Activated naive CD4-positive, alpha-beta T cell treated with anti-CD3 and anti-CD28 coated beads, Interleukin-2, amount 10 ng/mL, durations not matched to agents 7 days and 5 days (primary cell): ENCODE results near the gene DCP2.
A peak's percentile ranks its signal among the peaks of the same experiment; 100 is the strongest.

Source experiments
- CTCF ChIA-PET: fragments of 350-600 bp; sonication (Branson Sonifier 250); formaldehyde crosslinking; loops from one replicate; lab custom pipeline; 2021; ENCODE audit warnings: antibody characterized with exemption; lab: Charles Lee
- DNase-seq: peaks from one replicate; pipeline ENCODE4 v3.0.0-alpha.2; 2020
- H3K27ac Mint-ChIP-seq: one replicate; pipeline ENCODE4 v1.8.0; 2021; ENCODE audit warnings: mild to moderate bottlenecking, moderate library complexity, mixed read lengths
- H3K27me3 Mint-ChIP-seq: one replicate; pipeline ENCODE4 v1.8.0; 2021; ENCODE audit warnings: mild to moderate bottlenecking, mixed read lengths
- H3K36me3 Mint-ChIP-seq: one replicate; pipeline ENCODE4 v1.8.0; 2021; ENCODE audit warnings: mixed read lengths
- H3K4me1 Mint-ChIP-seq: one replicate; pipeline ENCODE4 v1.8.0; 2021; ENCODE audit warnings: mixed read lengths
- H3K4me3 Mint-ChIP-seq: one replicate; pipeline ENCODE4 v1.8.0; 2021; ENCODE audit warnings: mild to moderate bottlenecking, moderate library complexity, mixed read lengths
- H3K9me3 Mint-ChIP-seq: one replicate; pipeline ENCODE4 v1.8.0; 2021; ENCODE audit warnings: mixed read lengths

The DCP2 gene

GRCh38 chr5:112976432-112977309, at the start of gene DCP2:
Gene DCP2, plus strand, starts transcription at chr5:112976798. Its CDS starts 136 bp downstream, at chr5:112976934.
- DNase-seq: peak; percentile 97
- Mint-ChIP-seq H3K4me1 (peaks cover 48% of the 10 kb centered on the region), H3K36me3 (peaks cover 22% of the 10 kb centered on the region), H3K4me3 (peak within 1 kb of the TSS; percentile 96), H3K9me3 (no peaks in the 10 kb centered on the region), H3K27ac (peak within 1 kb of the TSS; percentile 98), H3K27me3 (peaks cover 4% of the 10 kb centered on the region)
- CTCF ChIA-PET: interaction anchor here (0.9 to 4.1 kb wide), 8 partner anchors 9 to 353 kb away, joined by 3 to 22 read pairs (median 4); partner anchors contain the start of gene REEP5

- H3K4me3 Mint-ChIP-seq: peak overlapping the region; percentile 64
- DNase-seq: no peak
Observed at GRCh38 chr5:112929336-112930081, 47.1 kb upstream of the DCP2 start.

GRCh38 chr5:112930082-112930344, 46.6 kb upstream of the DCP2 start:
- H3K4me1 Mint-ChIP-seq: peaks cover 63% of the 10 kb centered on the region
- no peaks in the 10 kb centered on the region for H3K27me3 Mint-ChIP-seq
- CTCF ChIA-PET: interaction anchor here (0.6 to 1.3 kb wide), 2 partner anchors 9 to 33 kb away, joined by 5 to 6 read pairs; no protein-coding TSS in a partner anchor
- peaks cover 8% of the 10 kb centered on the region for H3K36me3 Mint-ChIP-seq
- peaks cover 6% of the 10 kb centered on the region for H3K9me3 Mint-ChIP-seq
- DNase-seq: peak; percentile 53
- peak overlapping the region; percentile 95 for H3K27ac Mint-ChIP-seq
- H3K4me3 Mint-ChIP-seq: peak overlapping the region; percentile 64

More at GRCh38 chr5:112929336-112930081, 47.1 kb upstream of the DCP2 start:
- Mint-ChIP-seq H3K4me1 (peaks cover 65% of the 10 kb centered on the region), H3K36me3 (peaks cover 8% of the 10 kb centered on the region), H3K9me3 (peaks cover 3% of the 10 kb centered on the region), H3K27ac (peak overlapping the region; percentile 95), H3K27me3 (no peaks in the 10 kb centered on the region)
- CTCF ChIA-PET: interaction anchor here (0.6 to 1.3 kb wide), 2 partner anchors 9 to 33 kb away, joined by 5 to 6 read pairs; no protein-coding TSS in a partner anchor

- Mint-ChIP-seq H3K27ac (no peak overlapping the region), H3K4me3 (no peak overlapping the region), H3K9me3 (peaks cover 7% of the 10 kb centered on the region), H3K36me3 (peaks cover 8% of the 10 kb centered on the region), H3K4me1 (peaks cover 62% of the 10 kb centered on the region), H3K27me3 (no peaks in the 10 kb centered on the region)
- DNase-seq: no peak
- CTCF ChIA-PET: interaction anchor here (0.6 to 1.2 kb wide), 4 partner anchors 8 to 513 kb away, joined by 3 to 4 read pairs (median 3); no protein-coding TSS in a partner anchor
Observed at GRCh38 chr5:112931473-112931872, 45.1 kb upstream of the DCP2 start.

GRCh38 chr5:112933105-112933504, 43.5 kb upstream of the DCP2 start:
- H3K27ac Mint-ChIP-seq: no peak overlapping the region
- peaks cover 50% of the 10 kb centered on the region for H3K4me1 Mint-ChIP-seq
- CTCF ChIA-PET: no interaction called here
- H3K36me3 Mint-ChIP-seq: peaks cover 8% of the 10 kb centered on the region
- H3K27me3 Mint-ChIP-seq: no peaks in the 10 kb centered on the region
- DNase-seq: no peak
- no peak overlapping the region for H3K4me3 Mint-ChIP-seq
- peaks cover 7% of the 10 kb centered on the region for H3K9me3 Mint-ChIP-seq

- Mint-ChIP-seq H3K27me3 (no peaks in the 10 kb centered on the region), H3K4me3 (no peak overlapping the region), H3K36me3 (peaks cover 8% of the 10 kb centered on the region), H3K9me3 (peaks cover 7% of the 10 kb centered on the region), H3K27ac (no peak overlapping the region), H3K4me1 (peaks cover 43% of the 10 kb centered on the region)
- no peak for DNase-seq
- CTCF ChIA-PET: no interaction called here
Observed at GRCh38 chr5:112933651-112934365, 42.8 kb upstream of the DCP2 start.

GRCh38 chr5:112934366-112934663, 42.3 kb upstream of the DCP2 start:
- peaks cover 8% of the 10 kb centered on the region for H3K36me3 Mint-ChIP-seq
- CTCF ChIA-PET: no interaction called here
- no peak for DNase-seq

GRCh38 chr5:112935675-112936074, 40.9 kb upstream of the DCP2 start:
- DNase-seq: no peak
- no peaks in the 10 kb centered on the region for H3K27me3 Mint-ChIP-seq
- CTCF ChIA-PET: no interaction called here

More at GRCh38 chr5:112934366-112934663, 42.3 kb upstream of the DCP2 start:
- no peak overlapping the region for H3K4me3 Mint-ChIP-seq
- H3K27ac Mint-ChIP-seq: no peak overlapping the region
- peaks cover 7% of the 10 kb centered on the region for H3K9me3 Mint-ChIP-seq
- H3K27me3 Mint-ChIP-seq: no peaks in the 10 kb centered on the region
- H3K4me1 Mint-ChIP-seq: peaks cover 38% of the 10 kb centered on the region

GRCh38 chr5:112938286-112938685, 38.3 kb upstream of the DCP2 start:
- peaks cover 13% of the 10 kb centered on the region for H3K4me1 Mint-ChIP-seq
- H3K27me3 Mint-ChIP-seq: peaks cover 5% of the 10 kb centered on the region
- no peak for DNase-seq
- H3K4me3 Mint-ChIP-seq: no peak overlapping the region
- H3K27ac Mint-ChIP-seq: no peak overlapping the region
- CTCF ChIA-PET: no interaction called here
- H3K9me3 Mint-ChIP-seq: peaks cover 7% of the 10 kb centered on the region
- H3K36me3 Mint-ChIP-seq: peaks cover 4% of the 10 kb centered on the region

More at GRCh38 chr5:112935675-112936074, 40.9 kb upstream of the DCP2 start:
- H3K4me3 Mint-ChIP-seq: no peak overlapping the region
- peaks cover 7% of the 10 kb centered on the region for H3K9me3 Mint-ChIP-seq
- no peak overlapping the region for H3K27ac Mint-ChIP-seq
- peaks cover 29% of the 10 kb centered on the region for H3K4me1 Mint-ChIP-seq
- H3K36me3 Mint-ChIP-seq: peaks cover 6% of the 10 kb centered on the region

- H3K36me3 Mint-ChIP-seq: no peaks in the 10 kb centered on the region
- peaks cover 15% of the 10 kb centered on the region for H3K27me3 Mint-ChIP-seq
- peaks cover 6% of the 10 kb centered on the region for H3K4me1 Mint-ChIP-seq
- DNase-seq: no peak
- no peaks in the 10 kb centered on the region for H3K9me3 Mint-ChIP-seq
- H3K27ac Mint-ChIP-seq: no peak overlapping the region
- no peak overlapping the region for H3K4me3 Mint-ChIP-seq
- CTCF ChIA-PET: no interaction called here
Observed at GRCh38 chr5:112940670-112941069, 35.9 kb upstream of the DCP2 start.

- H3K27me3 Mint-ChIP-seq: peaks cover 25% of the 10 kb centered on the region
- peaks cover 15% of the 10 kb centered on the region for H3K4me1 Mint-ChIP-seq
- no peaks in the 10 kb centered on the region for H3K36me3 Mint-ChIP-seq
- peaks cover 1% of the 10 kb centered on the region for H3K9me3 Mint-ChIP-seq
- H3K27ac Mint-ChIP-seq: no peak overlapping the region
- no peak for DNase-seq
- CTCF ChIA-PET: interaction anchor here (0.8 kb wide), 2 partner anchors 13 to 28 kb away, joined by 3 read pairs; no protein-coding TSS in a partner anchor
- H3K4me3 Mint-ChIP-seq: no peak overlapping the region
Observed at GRCh38 chr5:112948458-112948857, 28.1 kb upstream of the DCP2 start.

GRCh38 chr5:112951124-112951702, 25.4 kb upstream of the DCP2 start:
- no peak overlapping the region for H3K27ac Mint-ChIP-seq
- peaks cover 21% of the 10 kb centered on the region for H3K27me3 Mint-ChIP-seq
- peaks cover 5% of the 10 kb centered on the region for H3K4me1 Mint-ChIP-seq
- peaks cover 2% of the 10 kb centered on the region for H3K9me3 Mint-ChIP-seq
- DNase-seq: no peak
- no peak overlapping the region for H3K4me3 Mint-ChIP-seq
- no peaks in the 10 kb centered on the region for H3K36me3 Mint-ChIP-seq
- CTCF ChIA-PET: no interaction called here

- CTCF ChIA-PET: interaction anchor here (0.7 to 1.1 kb wide), 2 partner anchors 39 to 267 kb away, joined by 3 read pairs; no protein-coding TSS in a partner anchor
- Mint-ChIP-seq H3K36me3 (no peaks in the 10 kb centered on the region), H3K4me3 (no peak overlapping the region), H3K9me3 (peaks cover 2% of the 10 kb centered on the region), H3K27ac (no peak overlapping the region), H3K27me3 (peaks cover 11% of the 10 kb centered on the region), H3K4me1 (peaks cover 21% of the 10 kb centered on the region)
- no peak for DNase-seq
Observed at GRCh38 chr5:112956606-112957005, 20.0 kb upstream of the DCP2 start.
